Measurements from ENCODE around the gene RABGGTA.

Gene RABGGTA

GRCh38 chr14:24271134-24271833 is at the start of gene RABGGTA:
RABGGTA (minus strand) TSS chr14:24271597; CDS start chr14:24271115, 482 bp downstream.
- peak; percentile 91 for DNase-seq (ENCODE audit: low spot score)

DNA sequence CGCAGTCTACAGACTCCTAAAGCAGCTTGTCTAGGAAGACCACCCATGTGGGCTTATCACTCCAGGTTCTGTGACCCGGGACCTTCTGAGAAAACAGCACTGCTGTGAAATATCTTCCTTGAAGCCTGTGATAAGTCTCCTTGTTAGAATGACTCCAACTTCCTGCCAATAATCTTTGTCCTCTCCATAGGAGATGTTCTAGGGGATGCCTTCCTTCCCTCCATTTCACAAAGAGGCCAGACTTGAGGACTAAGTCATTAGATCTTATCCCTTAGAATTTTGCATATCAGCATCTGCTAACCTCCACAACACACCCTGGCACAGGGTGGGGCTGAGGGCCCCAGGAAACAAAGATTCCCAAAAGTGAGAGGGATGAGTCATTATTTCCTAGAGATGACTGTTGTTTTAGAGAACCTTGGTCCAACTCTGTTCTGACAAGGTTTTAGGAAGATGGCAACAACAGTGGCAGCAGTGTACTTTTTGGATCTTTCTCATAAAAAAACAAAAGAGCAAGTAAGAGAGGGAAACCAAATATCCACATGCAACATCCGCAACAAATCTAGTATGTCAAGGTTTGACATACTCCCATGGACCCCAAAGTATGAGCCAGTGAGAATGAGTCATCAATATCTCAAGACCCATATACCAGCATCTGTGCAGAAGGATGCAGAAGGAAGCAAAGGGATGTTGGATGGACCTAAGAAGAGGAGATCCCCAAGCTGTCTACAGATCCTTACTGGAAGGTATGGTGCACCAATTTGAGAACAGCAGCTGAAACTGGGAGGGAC is 45.9 kb upstream of the RABGGTA start:
- DNase-seq (ENCODE audit: low spot score), result no peak

DNA sequence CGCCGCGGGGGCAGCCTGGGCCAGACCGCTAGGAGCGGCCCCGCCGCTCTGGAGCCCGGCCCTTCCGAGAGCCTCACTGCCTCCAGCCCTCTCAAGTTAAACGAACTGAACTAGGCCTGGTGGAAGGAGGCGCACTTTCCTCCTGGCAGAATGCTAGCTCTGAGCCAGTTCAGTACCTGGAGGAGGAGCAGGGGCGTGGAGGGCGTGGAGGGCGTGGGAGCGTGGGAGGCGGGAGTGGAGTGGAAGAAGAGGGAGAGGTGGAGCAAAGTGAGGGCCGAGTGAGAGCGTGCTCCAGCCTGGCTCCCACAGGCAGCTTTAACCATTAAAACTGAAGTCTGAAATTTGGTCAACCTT is 45.2 kb upstream of the RABGGTA start:
- no peak for DNase-seq (ENCODE audit: low spot score)

DNA sequence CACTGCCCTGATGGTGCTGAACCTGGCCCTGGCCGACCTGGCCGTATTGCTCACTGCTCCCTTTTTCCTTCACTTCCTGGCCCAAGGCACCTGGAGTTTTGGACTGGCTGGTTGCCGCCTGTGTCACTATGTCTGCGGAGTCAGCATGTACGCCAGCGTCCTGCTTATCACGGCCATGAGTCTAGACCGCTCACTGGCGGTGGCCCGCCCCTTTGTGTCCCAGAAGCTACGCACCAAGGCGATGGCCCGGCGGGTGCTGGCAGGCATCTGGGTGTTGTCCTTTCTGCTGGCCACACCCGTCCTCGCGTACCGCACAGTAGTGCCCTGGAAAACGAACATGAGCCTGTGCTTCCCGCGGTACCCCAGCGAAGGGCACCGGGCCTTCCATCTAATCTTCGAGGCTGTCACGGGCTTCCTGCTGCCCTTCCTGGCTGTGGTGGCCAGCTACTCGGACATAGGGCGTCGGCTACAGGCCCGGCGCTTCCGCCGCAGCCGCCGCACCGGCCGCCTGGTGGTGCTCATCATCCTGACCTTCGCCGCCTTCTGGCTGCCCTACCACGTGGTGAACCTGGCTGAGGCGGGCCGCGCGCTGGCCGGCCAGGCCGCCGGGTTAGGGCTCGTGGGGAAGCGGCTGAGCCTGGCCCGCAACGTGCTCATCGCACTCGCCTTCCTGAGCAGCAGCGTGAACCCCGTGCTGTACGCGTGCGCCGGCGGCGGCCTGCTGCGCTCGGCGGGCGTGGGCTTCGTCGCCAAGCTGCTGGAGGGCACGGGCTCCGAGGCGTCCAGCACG is 44.6 kb upstream of the RABGGTA start:
- DNase-seq (ENCODE audit: low spot score), result no peak

DNA sequence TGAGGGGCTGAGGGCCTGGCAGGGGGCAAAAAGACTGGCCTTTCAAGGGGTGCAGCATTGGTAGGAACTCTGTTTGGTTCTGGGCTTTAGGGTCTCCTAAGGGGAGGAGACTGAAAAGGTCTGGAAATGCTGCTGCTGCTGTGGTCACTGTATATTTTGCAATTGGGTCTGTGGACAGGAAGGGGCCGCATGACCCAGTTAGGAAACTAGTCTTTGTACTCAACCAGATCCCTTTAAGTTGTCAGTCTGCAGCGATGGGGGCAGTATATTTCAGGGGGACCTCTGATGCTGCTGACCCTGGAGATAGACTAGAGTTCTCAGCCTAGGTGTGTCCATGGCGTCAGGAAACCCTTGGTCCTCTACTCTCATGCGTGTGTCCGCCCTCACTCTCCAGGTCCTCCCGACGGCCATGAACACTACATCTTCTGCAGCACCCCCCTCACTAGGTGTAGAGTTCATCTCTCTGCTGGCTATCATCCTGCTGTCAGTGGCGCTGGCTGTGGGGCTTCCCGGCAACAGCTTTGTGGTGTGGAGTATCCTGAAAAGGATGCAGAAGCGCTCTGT is 43.9 kb upstream of the RABGGTA start:
- DNase-seq (ENCODE audit: low spot score), result no peak

GRCh38 chr14:24314377-24315193 is 43.2 kb upstream of the RABGGTA start:
- no peak for DNase-seq (ENCODE audit: low spot score)

GRCh38 chr14:24313913-24314312 is 42.5 kb upstream of the RABGGTA start:
- DNase-seq (ENCODE audit: low spot score), result no peak

GRCh38 chr14:24312736-24313507 is 41.5 kb upstream of the RABGGTA start:
- DNase-seq (ENCODE audit: low spot score), result no peak

- no peak for DNase-seq (ENCODE audit: low spot score)
These were observed 40.6 kb upstream of the RABGGTA start for GRCh38 chr14:24311837-24312615.

DNA sequence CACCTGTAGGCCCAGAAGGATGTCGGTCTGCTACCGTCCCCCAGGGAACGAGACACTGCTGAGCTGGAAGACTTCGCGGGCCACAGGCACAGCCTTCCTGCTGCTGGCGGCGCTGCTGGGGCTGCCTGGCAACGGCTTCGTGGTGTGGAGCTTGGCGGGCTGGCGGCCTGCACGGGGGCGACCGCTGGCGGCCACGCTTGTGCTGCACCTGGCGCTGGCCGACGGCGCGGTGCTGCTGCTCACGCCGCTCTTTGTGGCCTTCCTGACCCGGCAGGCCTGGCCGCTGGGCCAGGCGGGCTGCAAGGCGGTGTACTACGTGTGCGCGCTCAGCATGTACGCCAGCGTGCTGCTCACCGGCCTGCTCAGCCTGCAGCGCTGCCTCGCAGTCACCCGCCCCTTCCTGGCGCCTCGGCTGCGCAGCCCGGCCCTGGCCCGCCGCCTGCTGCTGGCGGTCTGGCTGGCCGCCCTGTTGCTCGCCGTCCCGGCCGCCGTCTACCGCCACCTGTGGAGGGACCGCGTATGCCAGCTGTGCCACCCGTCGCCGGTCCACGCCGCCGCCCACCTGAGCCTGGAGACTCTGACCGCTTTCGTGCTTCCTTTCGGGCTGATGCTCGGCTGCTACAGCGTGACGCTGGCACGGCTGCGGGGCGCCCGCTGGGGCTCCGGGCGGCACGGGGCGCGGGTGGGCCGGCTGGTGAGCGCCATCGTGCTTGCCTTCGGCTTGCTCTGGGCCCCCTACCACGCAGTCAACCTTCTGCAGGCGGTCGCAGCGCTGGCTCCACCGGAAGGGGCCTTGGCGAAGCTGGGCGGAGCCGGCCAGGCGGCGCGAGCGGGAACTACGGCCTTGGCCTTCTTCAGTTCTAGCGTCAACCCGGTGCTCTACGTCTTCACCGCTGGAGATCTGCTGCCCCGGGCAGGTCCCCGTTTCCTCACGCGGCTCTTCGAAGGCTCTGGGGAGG is 39.5 kb upstream of the RABGGTA start, which contains the start of gene LTB4R:
Gene LTB4R, plus strand, starts transcription at position 857 of the 959 bp plus-strand sequence. CDS start 4,150 bp downstream, outside the sequence.
- DNase-seq (ENCODE audit: low spot score), result peak; percentile 80

GRCh38 chr14:24310265-24310645 is 38.9 kb upstream of the RABGGTA start:
- peak; percentile 79 for DNase-seq (ENCODE audit: low spot score)

DNA sequence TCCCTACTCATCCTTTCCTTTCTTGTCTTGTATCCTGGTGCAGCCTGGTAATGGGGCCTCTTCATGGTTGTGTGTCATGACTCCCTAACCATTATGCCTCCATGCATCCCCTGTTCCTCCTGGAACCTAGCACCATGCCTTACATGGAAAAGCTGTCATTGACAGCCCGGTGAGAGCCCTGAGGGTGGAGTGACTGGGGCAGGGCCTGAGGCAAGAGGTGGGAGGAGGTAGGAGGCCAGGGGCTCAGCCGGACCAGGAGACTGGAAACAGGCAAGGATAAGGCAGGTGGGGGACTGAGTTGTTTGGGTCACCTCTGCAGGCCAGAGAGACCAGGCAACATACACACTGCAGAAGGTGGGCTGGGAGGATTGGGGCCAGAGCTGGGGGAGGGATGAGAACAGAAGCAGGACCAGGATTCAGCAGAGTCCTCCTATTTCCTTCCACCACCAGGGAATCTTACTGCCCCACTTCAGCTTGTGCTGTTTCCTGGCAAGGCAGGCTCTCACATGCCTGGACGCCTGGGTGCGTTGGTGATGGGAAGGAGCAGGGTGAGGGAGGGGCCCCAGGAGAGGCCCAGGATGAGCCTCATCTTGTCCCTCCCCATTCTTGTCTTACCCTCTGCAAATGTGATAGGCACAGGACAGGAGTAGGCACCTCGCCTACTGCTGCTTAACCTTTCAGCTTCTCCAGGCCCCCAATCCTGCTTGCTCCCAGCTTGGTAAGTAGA is 38.3 kb upstream of the RABGGTA start, which contains the start of gene LTB4R2:
Gene LTB4R2, plus strand, starts transcription at position 603 of the 727 bp plus-strand sequence. CDS start 525 bp downstream, outside the sequence.
- DNase-seq (ENCODE audit: low spot score), result no peak

GRCh38 chr14:24308342-24309124 is 37.1 kb upstream of the RABGGTA start:
- no peak for DNase-seq (ENCODE audit: low spot score)

DNA sequence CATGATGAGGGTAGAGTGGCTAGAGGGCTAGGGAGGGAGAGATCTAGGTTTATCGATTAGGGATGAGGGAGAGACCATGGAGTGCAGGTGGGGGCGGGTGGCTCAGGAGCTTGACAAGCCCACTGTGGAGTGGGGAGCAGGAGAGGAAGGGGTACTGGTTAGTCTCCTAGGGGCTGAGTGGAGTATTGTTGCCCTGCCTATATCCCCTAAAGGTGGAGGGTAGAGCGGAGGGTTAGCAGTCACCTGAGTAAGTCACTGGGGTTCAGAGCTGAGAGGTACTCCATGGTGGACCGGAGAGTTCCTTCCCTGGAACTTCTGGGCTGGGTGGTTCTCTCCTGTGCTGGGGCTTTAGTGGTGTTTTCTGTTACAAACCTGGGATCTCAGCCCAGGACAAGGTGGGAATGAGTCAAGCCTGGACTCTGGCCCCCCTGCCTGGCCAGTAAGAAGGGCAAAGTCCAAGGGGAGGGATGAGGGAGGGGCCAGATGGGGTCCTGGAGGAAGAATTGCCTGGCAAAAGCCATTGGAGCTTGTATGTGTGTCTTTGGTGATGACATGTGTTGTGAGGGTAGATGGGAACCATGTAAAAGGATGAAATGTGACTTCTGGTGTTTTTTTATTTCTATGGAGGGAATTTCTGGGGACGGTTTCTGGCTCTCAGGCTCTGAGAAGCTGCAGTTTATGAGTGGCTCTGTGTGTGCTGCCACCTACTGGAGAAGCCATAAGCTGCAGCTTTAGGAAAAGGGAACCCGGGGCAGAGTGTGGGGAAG is 36.4 kb upstream of the RABGGTA start, which contains the start of gene CIDEB:
Gene CIDEB, minus strand, starts transcription at position 403 of the 767 bp plus-strand sequence. Its CDS starts 119 bp downstream, at position 284.
- DNase-seq (ENCODE audit: low spot score), result peak; percentile 82

- no peak for DNase-seq (ENCODE audit: low spot score)
These were observed 35.8 kb upstream of the RABGGTA start for GRCh38 chr14:24307156-24307574.

- DNase-seq (ENCODE audit: low spot score), result no peak
These were observed 32.6 kb upstream of the RABGGTA start for GRCh38 chr14:24304019-24304387.
